Measurements from ENCODE around the gene HS3ST3B1.
A peak's percentile ranks its signal among the peaks of the same experiment; 100 is the strongest.

HS3ST3B1 gene

GRCh38 chr17:14268264-14268663, 32.6 kb upstream of the HS3ST3B1 start:
- no peaks in the 10 kb centered on the region for H3K4me1 ChIP-seq (ENCODE audit: control insufficient read depth, insufficient read depth, low read length)
- H3K27ac ChIP-seq (ENCODE audit: extremely low read depth, low read depth, low read length) = no peak overlapping the region
- TF ChIP-seq ZNF843 (tag by site-specific recombination; IDR thresholded peaks at IDR 0.05) = no peak
- no peak for TF ChIP-seq ZNF292 (tag by site-specific recombination; IDR thresholded peaks at IDR 0.05; ENCODE audit: borderline replicate concordance, low read depth)
- no peak for TF ChIP-seq PRDM10 (tag by site-specific recombination; IDR thresholded peaks at IDR 0.05)
- no peak for TF ChIP-seq ZNF785 (tag by site-specific recombination; IDR thresholded peaks at IDR 0.05)
- no peak for TF ChIP-seq ZNF140 (tag by site-specific recombination; IDR thresholded peaks at IDR 0.05)
- no peak for TF ChIP-seq GLIS2 (tag by site-specific recombination; IDR thresholded peaks at IDR 0.05)
- TF ChIP-seq BCL6B (tag by site-specific recombination; IDR thresholded peaks at IDR 0.05) = no peak
- no peak for TF ChIP-seq ZBTB10 (tag by site-specific recombination; IDR thresholded peaks at IDR 0.05)
- no peak for TF ChIP-seq BCL11A (tag by site-specific recombination; IDR thresholded peaks at IDR 0.05; ENCODE audit: low read depth)
- TF ChIP-seq ZNF76 (tag by site-specific recombination; IDR thresholded peaks at IDR 0.05; ENCODE audit: borderline replicate concordance, low read depth) = no peak
- no peak for TF ChIP-seq ZNF280C (tag by site-specific recombination; IDR thresholded peaks at IDR 0.05)
- TF ChIP-seq ZNF658 (tag by site-specific recombination; IDR thresholded peaks at IDR 0.05) = no peak
- TF ChIP-seq ZNF341 (tag by site-specific recombination; IDR thresholded peaks at IDR 0.05; ENCODE audit: low read depth) = no peak
- TF ChIP-seq ZNF37A (tag by site-specific recombination; IDR thresholded peaks at IDR 0.05) = no peak
- no peak for TF ChIP-seq ZSCAN23 (tag by site-specific recombination; IDR thresholded peaks at IDR 0.05)
- TF ChIP-seq ZNF664 (tag by site-specific recombination; IDR thresholded peaks at IDR 0.05) = no peak
- H3K4me3 ChIP-seq (ENCODE audit: low read depth, low read length) = no peak overlapping the region
- POLR2A ChIA-PET = no interaction called here
- H3K36me3 ChIP-seq (ENCODE audit: control insufficient read depth in 2 of 2, insufficient read depth in 1 of 2, low read length in 2 of 2) = no peaks in the 10 kb centered on the region
- H3K9me3 ChIP-seq (ENCODE audit: control insufficient read depth, insufficient read depth, low read depth, low read length) = no peaks in the 10 kb centered on the region
- CTCF ChIA-PET = interaction anchor here (0.5 to 0.7 kb wide), 2 partner anchors 25 to 33 kb away, joined by 3 read pairs; partner anchors contain the start of gene HS3ST3B1

- TF ChIP-seq WT1 (tag by site-specific recombination; IDR thresholded peaks at IDR 0.05) (no peak), ZNF768 (tag by site-specific recombination; IDR thresholded peaks at IDR 0.05) (no peak), ZNF214 (tag by site-specific recombination; IDR thresholded peaks at IDR 0.05; ENCODE audit: borderline replicate concordance) (no peak), ZNF658 (tag by site-specific recombination; IDR thresholded peaks at IDR 0.05) (no peak), ZNF585B (tag by site-specific recombination; IDR thresholded peaks at IDR 0.05) (no peak), ZNF18 (tag by site-specific recombination; IDR thresholded peaks at IDR 0.05) (no peak), ATF2 (tag by site-specific recombination; IDR thresholded peaks at IDR 0.05; ENCODE audit: low read depth) (peak; percentile 78)
- Histone ChIP-seq H3K9me3 (ENCODE audit: control insufficient read depth, insufficient read depth, low read depth, low read length) (no peaks in the 10 kb centered on the region), H3K27ac (ENCODE audit: extremely low read depth, low read depth, low read length) (no peak overlapping the region), H3K4me1 (ENCODE audit: control insufficient read depth, insufficient read depth, low read length) (no peaks in the 10 kb centered on the region), H3K36me3 (ENCODE audit: control insufficient read depth in 2 of 2, insufficient read depth in 1 of 2, low read length in 2 of 2) (no peaks in the 10 kb centered on the region), H3K4me3 (ENCODE audit: low read depth, low read length) (no peak overlapping the region)
- POLR2A ChIA-PET = no interaction called here
- CTCF ChIA-PET = interaction anchor here (0.7 kb wide), 1 partner anchor 590 kb away, joined by 3 read pairs; no protein-coding TSS in a partner anchor
Observed at GRCh38 chr17:14269473-14269872, 31.4 kb upstream of the HS3ST3B1 start.
